Bone marrow (tissue), 2 donors: Measurements from ENCODE around the gene CRYBG3.
"Not testable (repeated sequence)": the region's sequence is repeated elsewhere in the genome, so short reads cannot be mapped to it uniquely, and the experiment has no call there.

Experiments
- DNase-seq, 2 donors: peaks; one replicate each; lab custom pipeline; 2025; lab: John Stamatoyannopoulos, UW

The CRYBG3 gene

DNA sequence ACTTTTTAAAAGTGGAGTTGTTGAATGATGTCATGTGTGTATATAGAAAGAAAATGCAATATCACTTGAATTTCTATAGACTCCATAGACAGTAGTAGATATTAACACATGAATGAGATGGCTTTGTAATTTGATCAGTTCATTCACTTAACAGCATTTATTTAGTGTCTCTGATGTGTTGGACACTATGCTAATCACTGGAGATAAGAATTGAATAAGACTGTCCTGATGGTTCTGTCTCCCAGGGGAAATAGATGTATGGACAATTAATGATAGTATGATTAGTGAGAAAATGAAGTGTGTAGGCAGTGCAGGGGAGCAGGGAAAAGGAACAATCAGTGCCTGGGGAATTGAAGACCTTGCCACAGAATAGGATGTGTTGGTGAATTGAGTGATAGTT is 77.5 kb downstream of the CRYBG3 start:
- DNase-seq: no peak

DNA sequence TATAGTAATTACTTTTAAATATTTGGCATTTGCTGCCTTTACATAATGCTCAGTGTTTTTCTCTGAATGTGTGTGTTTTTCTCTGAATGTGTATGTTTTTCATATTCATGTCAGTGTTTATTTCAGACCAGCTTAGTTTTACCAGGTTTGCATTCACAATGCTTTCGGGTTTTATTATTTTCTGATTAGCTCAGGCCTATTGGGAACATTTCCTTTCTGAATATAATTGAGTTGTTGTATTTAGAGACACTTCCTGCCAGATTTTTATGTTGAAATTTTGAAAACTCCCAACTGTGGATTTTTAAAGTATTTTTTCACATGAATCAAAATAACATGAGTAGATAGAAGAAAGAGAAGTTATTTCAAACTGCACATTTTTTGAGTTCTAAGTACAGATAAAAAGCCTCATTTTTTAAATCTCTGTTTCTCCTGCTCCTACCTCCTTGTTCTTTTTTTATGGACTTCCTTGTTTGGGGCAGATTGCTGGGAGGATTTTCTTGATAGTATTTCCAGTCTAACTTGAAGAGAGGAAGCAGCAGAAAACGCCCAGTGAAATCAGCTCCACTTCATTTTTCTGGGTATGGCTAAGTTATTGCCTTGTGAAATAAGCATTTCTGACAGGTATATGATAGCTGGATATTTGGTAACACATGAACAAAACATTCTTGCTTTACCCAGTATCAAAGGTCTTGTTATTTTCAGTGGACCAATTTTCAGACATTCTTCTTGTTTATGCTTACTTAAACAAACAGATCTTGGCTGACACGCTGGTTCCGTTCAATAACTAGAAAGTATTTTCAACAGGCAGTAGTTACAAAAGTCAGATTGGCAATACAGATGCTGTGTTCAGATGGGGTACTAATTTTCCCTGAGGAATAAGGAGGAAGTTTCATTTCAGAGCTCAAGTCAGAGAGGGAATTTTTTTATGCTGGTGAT is 79.8 kb downstream of the CRYBG3 start:
- no peak for DNase-seq

DNA sequence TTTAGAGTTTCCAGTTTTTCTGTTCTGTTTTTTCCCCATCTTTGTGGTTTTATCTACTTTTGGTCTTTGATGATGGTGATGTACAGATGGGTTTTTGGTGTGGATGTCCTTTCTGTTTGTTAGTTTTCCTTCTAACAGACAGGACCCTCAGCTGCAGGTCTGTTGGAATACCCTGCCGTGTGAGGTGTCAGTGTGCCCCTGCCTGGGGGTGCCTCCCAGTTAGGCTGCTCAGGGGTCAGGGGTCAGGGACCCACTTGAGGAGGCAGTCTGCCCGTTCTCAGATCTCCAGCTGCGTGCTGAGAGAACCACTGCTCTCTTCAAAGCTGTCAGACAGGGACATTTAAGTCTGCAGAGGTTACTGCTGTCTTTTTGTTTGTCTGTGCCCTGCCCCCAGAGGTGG is 88.0 kb downstream of the CRYBG3 start:
- not testable (repeated sequence) for DNase-seq

DNA sequence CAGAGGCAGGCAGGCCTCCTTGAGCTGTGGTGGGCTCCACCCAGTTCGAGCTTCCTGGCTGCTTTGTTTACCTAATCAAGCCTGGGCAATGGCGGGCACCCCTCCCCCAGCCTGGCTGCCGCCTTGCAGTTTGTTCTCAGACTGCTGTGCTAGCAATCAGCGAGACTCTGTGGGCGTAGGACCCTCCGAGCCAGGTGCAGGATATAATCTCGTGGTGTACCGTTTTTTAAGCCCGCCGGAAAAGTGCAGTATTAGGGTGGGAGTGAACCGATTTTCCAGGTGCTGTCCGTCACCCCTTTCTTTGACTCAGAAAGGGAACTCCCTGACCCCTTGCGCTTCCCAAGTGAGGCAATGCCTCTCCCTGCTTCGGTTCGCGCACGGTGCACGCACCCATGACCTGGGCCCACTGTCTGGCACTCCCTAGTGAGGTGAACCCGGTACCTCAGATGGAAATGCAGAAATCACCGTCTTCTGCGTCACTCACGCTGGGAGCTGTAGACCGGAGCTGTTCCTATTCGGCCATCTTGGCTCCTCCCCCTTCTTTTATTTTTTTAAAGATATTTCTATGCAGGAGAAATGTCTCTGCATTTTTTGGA is 88.5 kb downstream of the CRYBG3 start:
- DNase-seq: not testable (repeated sequence)

DNA sequence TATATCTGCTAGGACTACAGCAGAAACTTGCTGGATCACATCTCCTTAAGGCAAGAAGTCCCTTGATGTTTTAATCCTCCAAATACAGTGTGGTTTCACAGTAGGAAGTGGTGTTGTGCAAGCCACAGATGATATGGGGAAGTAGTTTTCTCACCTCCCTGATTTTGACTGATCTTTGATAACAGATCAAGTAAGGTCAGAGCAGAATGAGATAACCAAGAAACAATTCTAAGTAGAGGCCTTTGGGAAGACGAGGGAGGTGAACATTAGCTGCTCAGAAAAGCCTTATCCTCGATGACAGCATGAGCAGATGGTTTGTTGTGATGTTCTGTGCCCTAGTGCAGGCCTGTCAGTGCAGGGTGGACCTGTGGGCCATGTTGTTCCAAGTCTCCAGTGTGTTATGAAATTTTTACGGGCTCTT is 89.1 kb downstream of the CRYBG3 start:
- no peak for DNase-seq

DNA sequence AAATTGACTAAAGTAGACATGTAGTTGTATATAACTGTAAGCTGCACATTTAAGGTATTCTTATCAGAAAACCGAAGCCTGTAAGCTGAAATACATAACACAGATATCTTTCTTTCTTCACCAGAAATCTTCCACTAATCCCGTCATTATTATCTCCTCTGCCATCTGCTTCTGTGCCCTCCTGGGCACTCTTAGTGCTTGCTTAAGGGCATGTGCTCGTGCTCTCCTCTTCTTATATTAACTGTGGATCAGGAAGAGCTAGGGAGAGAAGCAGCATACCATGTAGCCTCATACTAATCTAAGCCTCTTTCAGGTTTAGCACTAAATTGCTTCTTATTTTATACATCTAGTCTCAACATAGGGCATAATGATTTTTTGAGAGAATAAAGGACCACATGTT is 89.6 kb downstream of the CRYBG3 start:
- DNase-seq: no peak

DNA sequence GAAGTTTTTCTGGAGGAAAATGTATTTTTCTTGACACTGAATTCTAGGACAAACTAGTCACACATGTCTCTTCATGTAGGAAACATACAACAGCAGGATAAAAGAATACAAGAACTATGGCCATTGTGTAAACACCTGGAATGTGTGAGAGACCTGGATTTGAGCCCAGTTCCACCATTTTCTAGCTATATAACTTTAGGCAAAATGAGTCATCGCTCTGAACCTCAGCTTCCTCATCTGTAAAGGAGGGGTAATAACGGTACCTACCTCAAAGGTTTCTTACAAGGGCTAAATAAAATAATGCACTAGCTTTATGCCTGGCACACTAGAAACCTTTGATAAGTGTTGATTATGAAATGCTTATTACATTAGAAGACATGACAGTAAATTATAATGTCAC is 92.6 kb downstream of the CRYBG3 start:
- no peak for DNase-seq

DNA sequence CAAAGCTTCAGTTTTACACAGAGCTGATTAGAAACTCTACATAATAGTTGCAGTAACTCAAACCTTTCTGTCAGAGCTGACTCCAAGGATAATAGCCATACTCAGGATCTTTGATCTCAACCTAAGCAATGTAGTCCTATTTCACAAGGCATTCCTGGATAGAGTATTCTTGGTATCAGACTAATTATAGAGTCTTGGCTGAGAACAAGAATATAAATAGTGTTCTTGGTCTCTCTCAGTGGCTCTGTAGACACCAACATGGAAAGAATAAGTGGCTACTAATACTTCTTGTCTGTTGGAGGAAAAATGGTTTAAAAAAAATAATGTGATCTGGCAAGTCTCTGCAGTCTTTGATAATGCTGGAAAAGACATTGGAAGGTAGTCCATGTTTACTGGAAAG is 94.8 kb downstream of the CRYBG3 start:
- no peak for DNase-seq

DNA sequence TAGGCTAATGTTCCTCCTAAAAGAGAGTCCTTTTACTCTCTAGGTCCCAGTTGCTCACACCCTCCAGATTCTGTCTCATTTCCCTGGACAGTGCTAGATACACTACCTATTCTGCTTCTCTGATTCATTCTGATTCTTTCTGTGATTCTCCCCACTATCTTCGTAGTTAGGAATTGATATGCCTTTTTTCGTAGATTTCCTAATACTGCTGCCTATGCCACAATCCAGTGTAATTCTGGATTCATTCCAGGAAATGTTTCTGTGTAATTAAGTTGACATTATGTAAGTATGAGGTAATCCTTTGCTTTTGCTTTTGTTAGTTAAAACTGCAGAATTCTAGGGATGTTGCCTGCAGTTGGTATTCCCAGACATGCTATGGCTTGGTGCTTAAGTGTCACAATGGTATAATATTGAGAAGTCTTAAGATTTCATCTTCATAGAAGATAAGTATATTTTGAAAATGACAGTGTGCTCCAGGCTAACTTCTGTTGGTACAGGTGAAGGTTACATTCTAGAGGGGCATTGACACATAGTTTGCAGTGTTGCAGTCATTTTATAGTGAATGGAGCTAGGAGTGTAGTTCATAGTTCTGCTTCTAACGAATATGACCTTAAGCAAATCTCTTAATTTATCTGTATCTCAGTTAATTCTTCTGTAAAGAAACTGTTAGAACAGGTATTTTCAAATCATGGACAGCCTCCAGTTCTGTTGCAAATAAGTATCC is 96.2 kb downstream of the CRYBG3 start:
- no peak for DNase-seq

DNA sequence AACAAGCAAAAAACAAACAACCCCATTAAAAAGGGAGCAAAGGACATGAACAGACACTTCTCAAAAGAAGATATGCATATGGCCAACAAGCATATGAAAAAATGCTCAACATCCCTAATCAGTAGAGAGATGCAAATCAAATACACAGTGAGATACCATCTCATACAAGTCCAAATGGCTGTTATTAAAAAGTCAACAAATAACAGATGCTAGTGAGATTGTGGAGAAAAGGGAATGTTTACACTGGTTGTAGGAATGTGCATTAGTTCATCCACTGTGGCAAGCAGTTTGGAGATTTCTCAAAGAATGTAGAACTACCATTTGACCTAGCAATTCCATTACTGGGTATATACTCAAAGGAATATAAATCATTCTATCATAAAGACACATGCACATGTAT is 105.9 kb downstream of the CRYBG3 start:
- no peak for DNase-seq

DNA sequence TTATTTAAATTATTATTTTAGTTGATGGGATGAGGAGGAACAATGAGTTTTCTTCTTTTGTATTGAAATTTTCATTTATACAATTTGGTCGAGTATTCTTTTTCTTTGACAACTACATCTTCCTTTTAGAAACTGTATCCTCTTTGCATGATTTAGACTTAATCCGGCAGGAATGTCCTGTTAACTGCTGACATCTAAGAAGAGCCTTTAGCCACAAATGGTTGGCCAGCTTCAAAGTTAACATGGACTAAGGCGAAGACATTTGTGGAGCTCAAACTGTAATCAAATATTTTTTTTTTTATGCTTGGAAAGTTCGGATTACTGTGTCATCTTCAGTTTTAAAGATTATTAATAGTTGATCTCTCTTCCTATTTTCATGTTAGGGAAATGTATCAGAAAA is 107.2 kb downstream of the CRYBG3 start:
- no peak for DNase-seq

DNA sequence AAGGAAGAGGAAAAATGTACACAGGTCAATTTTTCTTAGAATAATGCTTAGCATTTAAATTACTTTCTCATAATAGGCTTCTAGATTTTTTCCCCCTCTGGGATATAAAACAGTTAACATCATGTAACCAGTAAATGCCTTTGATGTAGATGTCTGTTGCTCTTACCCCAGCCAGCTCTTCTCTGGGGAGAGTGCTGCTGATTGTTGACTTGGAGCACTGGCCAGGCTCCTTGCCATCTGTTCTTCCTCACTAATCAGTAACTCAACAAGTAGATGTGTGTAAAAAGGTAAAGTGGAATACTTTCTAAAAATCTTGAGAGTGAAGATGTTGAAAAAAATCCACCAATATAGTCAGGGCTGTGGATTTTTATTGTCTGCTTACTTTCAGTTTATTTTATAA is 108.2 kb downstream of the CRYBG3 start:
- DNase-seq: no peak

DNA sequence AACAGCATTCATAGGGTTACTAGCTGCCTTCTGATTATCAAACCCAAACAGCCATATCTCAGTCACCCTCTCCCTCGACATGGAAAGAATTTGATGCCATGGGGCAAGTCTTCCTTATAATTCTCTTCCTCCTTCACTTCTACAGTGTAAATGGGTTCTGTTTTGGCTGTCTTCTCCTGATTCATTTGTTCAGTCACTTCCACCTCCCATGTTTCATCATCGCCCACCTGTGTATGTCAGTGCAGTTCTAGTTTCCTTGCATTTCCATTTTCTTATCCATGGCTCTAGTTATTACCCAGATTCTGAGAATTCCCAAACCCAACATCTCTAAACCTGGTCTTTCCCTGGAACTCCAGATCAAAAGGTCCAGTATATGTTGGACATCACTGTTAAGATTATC is 109.4 kb downstream of the CRYBG3 start:
- no peak for DNase-seq

DNA sequence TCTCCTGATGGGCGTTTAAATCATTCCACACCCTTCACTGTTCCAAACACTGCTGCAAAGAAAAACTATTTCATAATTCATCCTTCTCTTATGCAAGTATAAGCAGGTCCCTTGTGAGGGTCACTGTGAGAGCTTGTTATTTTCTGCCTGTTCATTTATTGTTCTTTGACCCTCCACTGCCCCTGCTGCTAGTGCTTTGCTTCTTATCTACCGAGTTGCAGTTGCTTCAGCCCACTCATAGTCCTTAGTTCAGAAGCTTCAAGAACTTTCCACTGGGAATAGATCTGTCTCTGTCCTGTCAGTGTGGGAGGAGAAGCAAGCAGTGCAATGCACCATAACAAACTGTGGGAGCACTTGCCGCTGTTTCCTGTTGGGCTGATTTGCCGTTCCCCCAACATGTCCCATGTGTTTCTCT is 110.6 kb downstream of the CRYBG3 start:
- no peak for DNase-seq

DNA sequence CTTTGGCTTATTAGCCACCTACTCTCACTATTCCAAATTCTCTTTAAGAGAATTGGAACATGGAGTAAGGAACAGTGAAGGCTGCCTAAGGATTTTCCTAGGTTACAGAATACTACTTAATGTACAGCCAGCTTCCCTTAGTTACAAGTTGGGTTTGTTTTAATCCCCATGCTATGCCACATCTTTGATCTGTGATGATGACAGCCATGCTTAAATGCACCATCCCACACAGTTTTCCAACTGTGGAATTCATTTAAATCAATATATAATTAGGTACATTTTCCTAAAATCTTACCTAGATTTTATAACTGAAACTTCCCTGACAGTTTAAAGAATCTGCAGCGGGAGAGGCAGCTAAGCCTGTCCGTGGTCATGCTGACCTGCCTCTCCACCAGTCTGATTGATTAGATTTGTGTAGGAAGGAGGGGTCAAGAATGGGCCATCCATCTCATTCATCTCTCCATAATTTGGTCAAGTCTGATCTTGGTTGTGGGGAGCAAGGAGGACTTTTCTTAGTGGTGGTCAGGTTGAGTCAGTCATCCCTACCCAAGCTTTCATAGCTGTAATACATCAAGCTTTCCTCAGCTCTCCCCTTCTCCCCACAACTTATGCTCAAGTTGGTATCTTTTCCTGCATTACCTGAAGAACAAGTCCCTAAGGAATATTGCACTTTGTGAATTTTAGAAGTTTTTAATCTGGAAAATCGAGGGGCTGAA is 113.3 kb downstream of the CRYBG3 start:
- DNase-seq: no peak

DNA sequence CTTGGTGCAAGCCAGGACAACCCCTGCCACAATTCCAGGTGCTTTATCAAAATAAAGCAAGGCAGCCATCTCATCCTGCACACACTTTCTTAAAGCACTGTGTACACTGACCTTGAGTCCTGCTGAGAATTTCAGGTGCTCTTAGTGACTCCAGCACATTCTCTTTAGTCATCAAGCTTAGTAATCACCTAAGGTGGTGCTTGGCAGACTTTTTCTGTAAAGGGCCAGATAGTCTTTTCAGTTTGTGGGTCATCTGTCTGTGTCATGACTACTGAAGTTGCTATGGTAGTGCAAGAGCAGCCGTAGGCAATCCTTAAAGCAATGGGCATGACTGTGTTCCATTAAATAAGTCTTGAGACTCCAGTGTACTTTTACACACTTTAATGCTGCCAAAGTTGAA is 114.0 kb downstream of the CRYBG3 start:
- DNase-seq: no peak

DNA sequence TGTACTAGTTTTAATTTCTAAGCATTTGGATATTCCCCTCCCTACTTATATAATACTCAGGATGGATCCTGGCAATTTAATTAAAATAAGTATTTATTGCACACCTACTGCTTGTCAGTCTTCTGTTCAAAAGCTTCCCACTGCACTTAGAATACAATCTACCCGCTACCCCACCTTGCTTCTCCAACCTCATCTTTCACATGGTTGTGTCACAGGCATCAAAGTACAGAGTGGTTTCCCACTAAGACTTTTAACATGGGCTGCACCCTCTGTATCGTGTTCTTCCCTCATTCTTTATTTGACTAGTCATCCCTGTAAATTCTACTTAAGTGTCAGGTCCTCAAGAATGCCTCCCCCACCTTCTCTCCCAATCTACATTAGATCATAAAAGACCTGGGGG is 115.4 kb downstream of the CRYBG3 start:
- DNase-seq: no peak

DNA sequence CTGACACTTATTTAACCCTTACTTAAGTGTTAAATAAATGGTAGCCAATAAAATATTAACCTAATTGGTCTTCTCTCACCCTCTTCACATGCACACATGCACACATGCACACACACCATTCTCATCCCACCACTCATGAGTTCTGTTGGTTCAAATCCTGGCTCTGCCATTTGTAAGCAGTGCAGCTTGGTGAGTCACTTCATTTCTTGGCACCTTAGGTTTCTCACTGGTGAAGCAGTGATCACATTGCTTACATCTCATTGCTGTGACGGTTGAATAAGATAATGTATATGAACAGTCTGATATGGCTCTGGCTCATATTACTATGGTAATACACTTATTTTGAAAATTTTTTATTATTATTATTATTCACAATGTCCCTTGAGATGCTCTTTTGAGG is 116.6 kb downstream of the CRYBG3 start:
- DNase-seq: no peak

DNA sequence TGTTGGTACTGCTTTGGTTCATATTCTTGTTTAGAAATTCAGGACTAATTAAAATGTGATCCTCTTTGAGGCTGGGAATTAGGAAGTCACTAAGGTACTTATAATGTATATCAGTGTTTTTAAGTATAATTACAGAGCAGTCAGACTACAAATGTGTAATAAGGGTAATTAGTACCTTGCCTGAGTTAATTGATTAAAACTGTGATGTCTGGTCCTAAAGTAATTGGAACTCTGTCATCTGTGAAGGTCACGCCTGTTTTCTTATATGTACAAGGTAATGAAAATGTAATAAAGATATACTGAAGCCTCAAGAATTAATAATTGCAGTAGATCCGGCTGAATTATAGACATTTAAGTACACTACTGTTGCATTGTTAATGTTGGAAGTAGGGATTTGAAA is 117.6 kb downstream of the CRYBG3 start:
- no peak for DNase-seq

DNA sequence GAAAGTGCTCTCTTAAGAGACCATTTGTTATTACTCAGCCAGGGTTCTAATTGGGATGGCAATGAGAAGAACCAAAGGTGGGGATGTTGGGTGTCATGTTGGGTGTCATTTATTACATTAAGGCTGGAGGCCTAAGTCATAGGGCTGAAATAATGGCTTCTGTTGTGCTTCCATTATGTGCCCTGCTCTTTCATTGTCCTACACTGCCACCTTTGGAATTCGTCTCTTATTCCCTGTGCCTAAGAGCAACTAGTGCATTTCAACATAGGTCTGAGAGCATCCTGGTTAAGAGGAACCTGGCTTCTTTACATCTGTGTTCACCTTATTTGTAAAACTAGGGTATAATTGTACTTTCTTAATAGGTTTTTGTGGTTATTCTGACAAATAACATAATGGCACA is 118.2 kb downstream of the CRYBG3 start:
- DNase-seq: no peak

DNA sequence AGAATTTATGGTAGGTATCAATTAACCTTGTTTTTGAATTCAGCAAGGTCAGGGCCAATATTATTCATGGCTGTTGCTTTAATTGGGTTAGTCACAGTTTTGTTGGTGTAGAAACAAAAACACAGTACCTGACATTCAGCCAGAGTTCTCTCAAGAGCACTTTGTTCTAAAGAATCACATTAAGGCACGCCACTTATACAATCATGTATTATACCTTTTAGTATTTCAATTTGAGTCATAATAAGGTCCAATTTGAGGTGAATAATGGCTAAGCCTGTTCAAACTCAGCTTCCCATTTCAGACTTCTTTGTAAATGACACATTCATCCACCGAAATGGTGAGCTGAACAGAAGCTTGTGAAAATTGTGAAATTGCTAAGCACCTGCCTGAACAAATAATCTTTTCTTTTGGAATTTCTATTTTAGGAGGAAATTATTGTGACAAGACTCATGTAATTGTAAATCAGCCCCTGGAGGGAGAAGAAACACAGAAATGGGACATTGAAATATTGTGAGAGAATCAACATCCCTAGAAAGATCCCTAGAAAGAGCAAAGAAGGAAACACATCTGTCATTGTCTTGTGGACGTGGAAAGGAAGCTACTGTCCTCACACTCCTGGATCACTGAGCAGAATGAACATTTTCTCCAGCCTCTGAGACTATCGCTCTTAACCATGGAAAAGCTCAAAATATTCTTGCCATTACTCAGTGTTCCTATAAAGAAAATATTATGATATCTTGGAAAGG is 121.2 kb downstream of the CRYBG3 start:
- DNase-seq: no peak
